Astrocyte of the cerebellum (primary cell): ENCODE results near the gene ASCL2.

ENCODE experiments used
- DNase-seq: peaks from one replicate; pipeline ENCODE4 v3.0.0-alpha.2; 2011; ENCODE audit warnings: low read depth
- H3K4me3 ChIP-seq: 2 replicates; pipeline ENCODE4 v1.5.1; 2011; ENCODE audit warnings: mild to moderate bottlenecking, low read depth, low read length, moderate library complexity
- in situ Hi-C: cut with HindIII; loops from 2 replicates; pipeline ENCODE4 v1.10.0; 2017; ENCODE audit warnings: low sequenced_read_pairs
- TF ChIP-seq, protein P1 (sequence below): IDR thresholded peaks from 2 replicates; pipeline ENCODE4 v1.5.1; 2012; ENCODE audit warnings: low read length, low read depth, moderate library complexity, mild to moderate bottlenecking; ENCODE audit errors: missing control alignments

The ASCL2 gene

DNA sequence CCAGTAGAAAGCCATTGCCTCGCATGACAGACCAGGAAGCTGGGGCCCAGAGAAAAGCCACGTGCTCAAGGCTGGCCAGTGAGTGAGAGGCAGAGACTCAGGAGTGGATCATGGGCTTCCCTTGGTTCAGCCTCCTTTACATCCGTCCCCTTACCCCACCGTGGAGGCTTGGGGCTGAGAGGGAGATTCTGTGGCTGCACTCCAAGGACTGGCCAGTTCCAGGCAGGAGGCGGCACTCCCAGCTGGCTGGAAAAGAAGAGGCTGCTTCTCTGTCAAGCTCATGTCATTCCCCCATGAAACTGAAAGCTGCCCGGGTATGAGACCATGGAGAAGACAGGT lies 6.6 kb upstream of the ASCL2 start:
- in situ Hi-C loops: no loop called here
- no peak overlapping the region for H3K4me3 ChIP-seq
- no peak for DNase-seq
- TF ChIP-seq, protein P1, sequence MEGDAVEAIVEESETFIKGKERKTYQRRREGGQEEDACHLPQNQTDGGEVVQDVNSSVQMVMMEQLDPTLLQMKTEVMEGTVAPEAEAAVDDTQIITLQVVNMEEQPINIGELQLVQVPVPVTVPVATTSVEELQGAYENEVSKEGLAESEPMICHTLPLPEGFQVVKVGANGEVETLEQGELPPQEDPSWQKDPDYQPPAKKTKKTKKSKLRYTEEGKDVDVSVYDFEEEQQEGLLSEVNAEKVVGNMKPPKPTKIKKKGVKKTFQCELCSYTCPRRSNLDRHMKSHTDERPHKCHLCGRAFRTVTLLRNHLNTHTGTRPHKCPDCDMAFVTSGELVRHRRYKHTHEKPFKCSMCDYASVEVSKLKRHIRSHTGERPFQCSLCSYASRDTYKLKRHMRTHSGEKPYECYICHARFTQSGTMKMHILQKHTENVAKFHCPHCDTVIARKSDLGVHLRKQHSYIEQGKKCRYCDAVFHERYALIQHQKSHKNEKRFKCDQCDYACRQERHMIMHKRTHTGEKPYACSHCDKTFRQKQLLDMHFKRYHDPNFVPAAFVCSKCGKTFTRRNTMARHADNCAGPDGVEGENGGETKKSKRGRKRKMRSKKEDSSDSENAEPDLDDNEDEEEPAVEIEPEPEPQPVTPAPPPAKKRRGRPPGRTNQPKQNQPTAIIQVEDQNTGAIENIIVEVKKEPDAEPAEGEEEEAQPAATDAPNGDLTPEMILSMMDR: no peak

DNA sequence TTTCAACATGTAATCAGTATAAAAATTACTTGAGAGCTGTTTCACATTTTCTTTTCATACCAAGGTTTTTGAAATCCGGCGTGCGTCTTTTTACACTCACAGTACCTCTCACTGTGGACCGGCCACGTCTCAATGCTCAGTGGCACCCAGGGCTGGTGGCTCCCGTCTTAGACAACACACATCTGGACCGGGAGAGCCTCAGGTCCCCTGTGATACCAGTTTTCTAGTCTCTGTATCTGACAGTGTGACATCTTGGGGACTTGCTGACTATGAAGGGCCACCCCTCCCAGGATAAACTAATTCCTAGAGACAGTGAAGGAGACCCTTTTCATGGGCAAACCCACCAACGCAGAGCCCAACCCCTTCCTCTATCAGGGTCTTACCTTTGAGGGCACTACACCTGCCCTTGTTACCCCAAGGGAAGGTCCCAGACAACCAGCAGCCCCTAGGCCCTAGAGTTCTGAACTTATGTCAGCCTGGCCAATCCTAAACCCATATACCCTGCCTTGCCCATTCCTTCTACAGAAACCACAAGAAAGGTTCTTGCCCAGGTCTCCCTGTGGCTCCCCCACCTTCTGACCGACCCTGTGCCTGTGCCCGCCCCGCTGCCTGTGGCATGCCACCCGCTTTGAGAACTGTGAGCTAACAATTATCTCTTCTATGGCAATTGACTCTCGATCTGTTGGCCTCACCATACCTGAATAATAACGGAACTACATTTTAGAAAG lies 6.1 kb upstream of the ASCL2 start:
- no peak overlapping the region for H3K4me3 ChIP-seq
- in situ Hi-C loops: no loop called here
- no peak for DNase-seq
- TF ChIP-seq, protein P1: no peak

DNA sequence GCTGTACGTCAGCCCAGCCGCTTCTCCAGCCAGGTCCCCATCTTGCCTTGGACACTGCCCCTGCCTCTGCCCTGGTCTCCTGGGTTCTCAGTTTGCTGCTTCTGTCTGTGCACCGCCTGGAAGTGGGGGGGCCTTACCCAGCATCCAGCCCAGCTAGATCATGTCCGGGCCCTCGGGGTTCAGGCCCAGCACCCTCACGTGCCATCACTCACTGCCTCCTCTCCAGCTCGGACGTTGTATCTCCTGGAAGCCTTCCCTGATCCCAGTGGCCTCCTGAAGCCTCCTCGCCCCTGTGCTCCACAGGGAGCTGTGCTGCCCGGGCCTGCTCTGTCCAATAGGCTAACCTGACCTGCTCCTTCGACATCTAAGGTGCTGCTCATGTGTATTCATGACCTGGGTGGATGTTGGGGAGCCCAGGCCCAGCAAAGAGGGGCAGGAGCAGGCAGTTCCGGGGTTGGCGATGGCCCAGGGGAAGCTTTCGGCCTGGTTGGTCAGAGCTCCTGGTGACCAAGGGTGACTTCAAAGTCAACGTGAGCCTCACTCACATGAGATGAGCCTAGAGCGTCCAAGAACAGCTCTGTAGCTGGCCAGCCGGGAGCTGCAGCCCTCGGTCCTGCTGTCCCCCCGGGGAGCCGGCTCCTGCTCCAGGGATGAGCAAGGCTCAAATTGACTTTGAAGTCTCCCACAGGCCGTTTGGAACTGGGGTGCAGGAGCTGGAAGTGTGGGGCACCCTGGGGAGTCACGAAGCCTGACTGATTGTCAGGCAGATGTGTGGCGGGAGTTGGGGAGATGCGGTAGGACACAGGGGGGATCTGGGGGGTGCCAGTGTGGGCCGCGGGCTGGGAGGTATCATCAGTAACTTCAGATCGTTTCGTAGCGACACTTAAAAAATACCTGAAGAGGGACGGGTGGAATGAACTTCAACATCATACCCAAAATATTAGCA lies 5.2 kb upstream of the ASCL2 start:
- no peak overlapping the region for H3K4me3 ChIP-seq
- TF ChIP-seq, protein P1: no peak
- in situ Hi-C loops: no loop called here
- no peak for DNase-seq

DNA sequence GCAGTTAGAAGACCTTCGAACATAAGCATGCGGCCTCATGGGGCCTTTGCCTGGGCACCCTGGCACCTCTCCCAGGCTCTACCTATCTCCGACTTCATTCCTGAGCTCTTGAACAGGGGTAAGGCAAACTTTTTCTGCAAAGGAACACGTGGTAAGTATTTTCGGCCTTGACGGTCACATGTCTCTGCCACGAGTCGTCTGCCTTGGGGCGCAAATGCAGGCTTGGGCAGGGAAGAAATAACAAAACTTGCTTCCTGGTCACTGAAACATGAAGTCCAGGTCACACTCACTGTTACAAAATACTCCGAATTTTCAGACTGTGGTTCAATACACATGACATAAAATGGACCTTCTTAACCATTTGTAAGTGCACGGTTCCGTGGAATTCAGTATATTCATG lies 3.4 kb upstream of the ASCL2 start:
- in situ Hi-C loops: no loop called here
- TF ChIP-seq, protein P1: no peak
- no peak for DNase-seq
- H3K4me3 ChIP-seq: no peak overlapping the region

DNA sequence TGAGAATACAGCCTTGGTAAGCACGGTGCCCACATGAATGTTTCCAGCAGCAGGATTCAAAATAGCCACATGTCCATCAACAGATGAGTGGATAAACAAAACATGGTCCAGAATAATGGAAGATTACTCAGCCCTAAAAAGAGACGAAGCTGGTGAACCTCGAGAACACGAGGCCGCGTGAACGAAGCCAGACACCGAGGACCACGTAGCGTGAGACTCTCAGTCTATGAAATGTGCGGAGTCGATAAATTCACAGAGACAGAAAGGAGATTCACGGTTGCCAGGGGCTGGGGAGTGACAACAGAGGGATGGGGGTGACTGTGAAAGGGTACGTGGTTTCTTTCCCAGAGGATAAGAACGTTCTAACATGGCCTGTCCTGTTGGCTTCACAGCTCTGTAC lies 2.9 kb upstream of the ASCL2 start:
- in situ Hi-C loops: no loop called here
- TF ChIP-seq, protein P1: no peak
- no peak overlapping the region for H3K4me3 ChIP-seq
- DNase-seq: no peak

DNA sequence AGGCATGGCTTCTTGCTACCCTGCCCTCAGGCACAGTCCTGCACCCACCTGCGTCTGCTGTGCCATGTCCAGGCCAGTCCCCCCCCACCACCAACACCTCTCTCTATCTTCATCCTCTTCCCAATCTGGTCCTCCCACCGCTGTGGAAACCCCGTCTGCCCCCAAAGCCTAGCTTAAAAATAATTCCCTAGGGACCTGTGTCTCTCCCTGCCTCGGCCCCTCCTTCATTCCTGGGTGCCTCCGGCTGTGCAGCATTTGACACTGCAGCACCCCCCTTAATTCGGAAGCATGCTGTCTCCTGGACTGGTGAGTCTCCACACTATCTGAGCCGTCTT lies 2.5 kb upstream of the ASCL2 start:
- TF ChIP-seq, protein P1: no peak
- DNase-seq: no peak
- H3K4me3 ChIP-seq: no peak overlapping the region
- in situ Hi-C loops: no loop called here
